ENCODE data around the gene PCDH15. TPM values are rescaled to one million over a fixed set of nuclear protein-coding genes. Genes with fewer than 3 reads are reported as not detected.

Gene PCDH15
- total RNA-seq, 1 experiment from 2014 or later = not detected

DNA sequence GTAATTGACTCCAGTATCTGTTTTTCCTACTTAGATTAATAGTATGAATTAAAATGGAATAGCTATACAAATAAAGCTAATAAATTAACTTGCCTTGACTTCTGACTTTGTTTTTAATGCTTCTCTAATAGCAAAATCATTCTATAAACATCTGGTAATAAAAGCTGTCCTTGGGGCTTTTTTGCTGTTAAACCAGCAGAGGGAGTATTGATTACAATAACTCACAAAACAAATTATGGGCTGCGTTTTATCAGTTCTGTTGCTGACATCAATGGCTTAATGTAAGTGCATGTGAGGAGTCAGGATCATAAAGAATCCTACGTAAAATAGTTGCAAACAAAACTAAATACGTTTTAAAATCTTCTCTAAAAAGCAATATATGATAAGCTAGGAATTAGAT, 667.8 kb downstream of the PCDH15 start:
- peak; percentile 27 for TF ChIP-seq CTCF (IDR thresholded peaks at IDR 0.05; ENCODE audit: unreplicated experiment)
- BruUV-seq (replicated peaks) = no TSS peak
- intact Hi-C loops (cut with micrococcal nuclease; ENCODE audit: unreplicated experiment) = loop anchor here (1.0 kb wide), 1 partner anchor 269 kb away; no protein-coding TSS in a partner anchor
- Mint-ChIP-seq H3K4me1 (ENCODE audit: low read depth, unreplicated experiment) (no peaks in the 10 kb centered on the region), H3K9me3 (ENCODE audit: low read depth, unreplicated experiment) (peaks cover 7% of the 10 kb centered on the region), H3K4me3 (ENCODE audit: low read depth, unreplicated experiment) (no peak overlapping the region), H3K36me3 (ENCODE audit: insufficient read depth, unreplicated experiment) (no peaks in the 10 kb centered on the region), H3K27ac (ENCODE audit: unreplicated experiment) (no peak overlapping the region), H3K27me3 (ENCODE audit: unreplicated experiment) (no peaks in the 10 kb centered on the region)
- CTCF ChIA-PET = no interaction called here
- DNase-seq = no peak

GRCh38 chr10:54131833-54132232, 669.2 kb downstream of the PCDH15 start:
- no TSS peak for BruUV-seq (replicated peaks)
- intact Hi-C loops (cut with micrococcal nuclease; ENCODE audit: unreplicated experiment) = no loop called here
- no peaks in the 10 kb centered on the region for H3K4me1 Mint-ChIP-seq (ENCODE audit: low read depth, unreplicated experiment)
- DNase-seq = no peak
- CTCF ChIA-PET = no interaction called here
- no peak overlapping the region for H3K27ac Mint-ChIP-seq (ENCODE audit: unreplicated experiment)
- no peaks in the 10 kb centered on the region for H3K36me3 Mint-ChIP-seq (ENCODE audit: insufficient read depth, unreplicated experiment)
- TF ChIP-seq CTCF (IDR thresholded peaks at IDR 0.05; ENCODE audit: unreplicated experiment) = no peak
- H3K4me3 Mint-ChIP-seq (ENCODE audit: low read depth, unreplicated experiment) = no peak overlapping the region
- H3K9me3 Mint-ChIP-seq (ENCODE audit: low read depth, unreplicated experiment) = peaks cover 4% of the 10 kb centered on the region
- no peaks in the 10 kb centered on the region for H3K27me3 Mint-ChIP-seq (ENCODE audit: unreplicated experiment)

DNA sequence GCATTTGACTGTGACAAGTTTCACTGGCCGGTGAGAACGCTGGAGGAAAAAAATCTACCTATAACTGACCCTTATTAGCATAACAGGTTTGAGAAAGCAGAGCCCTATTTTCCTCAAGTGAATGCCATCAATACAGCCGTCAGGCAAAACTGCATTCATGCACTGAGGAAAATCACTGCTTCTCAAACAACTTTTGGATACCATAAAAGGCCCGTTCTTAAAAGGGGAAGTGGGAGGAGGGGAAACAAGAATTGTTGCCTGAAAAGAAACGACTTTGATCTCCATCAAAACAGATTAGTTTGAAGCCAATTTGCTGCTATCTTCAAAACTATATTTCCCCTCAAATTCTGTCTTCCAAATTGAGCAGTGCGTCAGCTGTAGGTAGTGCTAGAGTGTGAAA, 670.6 kb downstream of the PCDH15 start:
- no peak for DNase-seq
- CTCF ChIA-PET = no interaction called here
- BruUV-seq (replicated peaks) = no TSS peak
- H3K4me1 Mint-ChIP-seq (ENCODE audit: low read depth, unreplicated experiment) = no peaks in the 10 kb centered on the region
- TF ChIP-seq CTCF (IDR thresholded peaks at IDR 0.05; ENCODE audit: unreplicated experiment) = no peak
- H3K4me3 Mint-ChIP-seq (ENCODE audit: low read depth, unreplicated experiment) = no peak overlapping the region
- intact Hi-C loops (cut with micrococcal nuclease; ENCODE audit: unreplicated experiment) = no loop called here
- H3K36me3 Mint-ChIP-seq (ENCODE audit: insufficient read depth, unreplicated experiment) = no peaks in the 10 kb centered on the region
- H3K27ac Mint-ChIP-seq (ENCODE audit: unreplicated experiment) = no peak overlapping the region
- no peaks in the 10 kb centered on the region for H3K27me3 Mint-ChIP-seq (ENCODE audit: unreplicated experiment)
- no peaks in the 10 kb centered on the region for H3K9me3 Mint-ChIP-seq (ENCODE audit: low read depth, unreplicated experiment)

- BruUV-seq (replicated peaks) = no TSS peak
- no peak for TF ChIP-seq CTCF (IDR thresholded peaks at IDR 0.05; ENCODE audit: unreplicated experiment)
- H3K4me3 Mint-ChIP-seq (ENCODE audit: low read depth, unreplicated experiment) = no peak overlapping the region
- H3K36me3 Mint-ChIP-seq (ENCODE audit: insufficient read depth, unreplicated experiment) = no peaks in the 10 kb centered on the region
- no peak for DNase-seq
- H3K27ac Mint-ChIP-seq (ENCODE audit: unreplicated experiment) = no peak overlapping the region
- intact Hi-C loops (cut with micrococcal nuclease; ENCODE audit: unreplicated experiment) = loop anchor here (10.0 kb wide), 1 partner anchor 280 kb away; no protein-coding TSS in a partner anchor
- no peaks in the 10 kb centered on the region for H3K4me1 Mint-ChIP-seq (ENCODE audit: low read depth, unreplicated experiment)
- peaks cover 3% of the 10 kb centered on the region for H3K9me3 Mint-ChIP-seq (ENCODE audit: low read depth, unreplicated experiment)
- H3K27me3 Mint-ChIP-seq (ENCODE audit: unreplicated experiment) = no peaks in the 10 kb centered on the region
- CTCF ChIA-PET = no interaction called here
Measured at GRCh38 chr10:54125098-54125747, 675.8 kb downstream of the PCDH15 start.

Data from Calu3 (cell line).